Measurements from ENCODE around the gene UBR4.

DNA sequence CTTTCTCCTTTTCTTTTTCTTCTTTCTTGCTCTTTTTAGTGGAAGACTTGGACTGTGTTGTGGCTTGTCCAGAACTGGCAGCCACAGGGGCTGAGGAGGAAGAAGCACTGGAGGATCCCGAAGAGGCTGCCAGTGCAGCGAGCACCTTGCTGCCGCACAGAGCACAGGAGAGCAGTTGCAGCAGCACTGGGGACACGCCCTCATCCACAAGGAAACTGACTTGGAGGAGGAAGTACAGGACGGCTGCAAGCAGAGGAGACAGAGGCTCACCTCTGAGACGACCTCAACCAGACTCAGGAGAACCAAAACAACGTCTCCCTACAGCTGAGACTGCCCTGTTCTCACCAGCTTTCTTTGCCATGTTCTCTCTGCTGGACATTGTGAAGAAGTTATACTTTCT, 88.9 kb downstream of the UBR4 start:
- TF ChIP-seq SUZ12 (IDR thresholded peaks at IDR 0.05): no peak
- no peak for TF ChIP-seq NFRKB (IDR thresholded peaks at IDR 0.05)
- TF ChIP-seq FOXK2 (IDR thresholded peaks at IDR 0.05): no peak
- no peak for TF ChIP-seq SP1 (IDR thresholded peaks at IDR 0.05)
- no peak for TF ChIP-seq FOXM1 (IDR thresholded peaks at IDR 0.05; ENCODE audit: borderline replicate concordance)
- no peak for TF ChIP-seq TARDBP (IDR thresholded peaks at IDR 0.05)
- no peak for TF ChIP-seq ZNF384 (IDR thresholded peaks at IDR 0.05)
- TF ChIP-seq HDGF (IDR thresholded peaks at IDR 0.05; ENCODE audit: borderline replicate concordance): no peak
